Pancreas (tissue), 10 donors: ENCODE data around the gene UNK. TPM values are rescaled to one million over a fixed set of nuclear protein-coding genes. Genes with fewer than 3 reads are reported as not detected.
A peak's percentile ranks its signal among the peaks of the same experiment; 100 is the strongest.

Experiments used
- ATAC-seq, 4 donors: fragments of 200-7000 bp; cut with Tn5 transposase; one replicate each; pipeline versions ENCODE4 v1.8.0 to v1.9.1; 2020; ENCODE audit warnings: mild to moderate bottlenecking in 4 of 4, moderate library complexity in 4 of 4
- DNase-seq, 6 donors: peaks; one replicate each; pipeline ENCODE4 v3.0.0-alpha.2; 2020
- FAIRE-seq: peaks from 2 replicates; lab custom pipeline; 2012; peaks lifted over from hg19 to GRCh38; lab: Jason Lieb, UNC
- H3K27ac ChIP-seq, 4 donors: fragments of 200-600 bp; sonication (generic); 1 replicate in 3 of 4; 2 replicates in 1 of 4; pipeline versions ENCODE4 v1.5.0 to v1.8.0; 2020
- H3K27me3 ChIP-seq, 4 donors: fragments of 200-600 bp; one replicate each; pipeline ENCODE4 v1.8.0; 2021
- H3K36me3 ChIP-seq, 3 donors: fragments of 200-600 bp; sonication (generic) in 1 of 3; one replicate each; pipeline versions ENCODE4 v1.5.0 to v1.8.0; 2020 to 2021
- H3K4me1 ChIP-seq, 3 donors: fragments of 200-600 bp; one replicate each; pipeline ENCODE4 v1.8.0; 2021
- H3K4me3 ChIP-seq, 4 donors: fragments of 200-600 bp; sonication (generic) in 2 of 4; one replicate each; pipeline versions ENCODE4 v1.5.0 to v1.8.0; 2020 to 2021
- H3K9me3 ChIP-seq, 4 donors: fragments of 200-600 bp; one replicate each; pipeline ENCODE4 v1.8.0; 2021
- CTCF ChIP-seq, 4 donors: fragments of 200-600 bp; sonication (generic) in 3 of 4; IDR thresholded peaks; one replicate each; pipeline versions ENCODE4 v1.5.0 to v1.8.0; 2021; ENCODE audit warnings: antibody characterized with exemption in 4 of 4
- WGBS, 2 donors: extraction: QIAGEN DNeasy Blood & Tissue Kit; methylation state at CpG; one replicate each; pipeline ENCODE4 v1.1.7; 2013; 5-methylcytosine and 5-hydroxymethylcytosine counted together
- intact Hi-C, 3 donors: fragments of 100-400 bp; cut with DNase I; formaldehyde crosslinking; loops; one replicate each; pipeline versions ENCODE4 v1.11.1 to v1.14.2; 2022
- polyA plus RNA-seq, 2 donors: library from polyadenylated mRNA; stranded (reverse); fragments of 200-250 nt; gene quantifications; one replicate each; pipeline ENCODE4 v1.2.3, GENCODE V29; 2013
- total RNA-seq, 6 donors: library from RNA; stranded (reverse); fragmentation: NEBNext Ultra II Directional in 4 of 6; extraction: Animal tissue kit (Norgen Biotek cat#: 25700) in 4 of 6; gene quantifications; one replicate each; pipeline versions ENCODE4 v1.2.1 to v1.2.4, GENCODE V29; 2021 to 2023
- donor health status: healthy with polysubstance abuse.
- donor health status: DM: no; HTN: no; CAD: no; lungs with moderate emphysema.
- donor health status: DM: no; HTN: no; CAD: no.
- donor health status: control.
- donor health status: control.
- donor health status: Bipolar disorder and iron deficiency.
- donor health status: DM: yes; HTN: yes; CAD: no.
- donor health status: DM: no; HTN: no; CAD: no.
- donor health status: DM: no; HTN: no; CAD: no.
- donor health status: DM: yes; HTN: yes; CAD: no.

UNK gene
- total and polyA plus RNA-seq, 8 donors = 12.8 to 28.9 (median 15.3) TPM

GRCh38 chr17:75783803-75784472, 668 bp upstream of the UNK start:
- H3K4me1 ChIP-seq = peaks cover 16 to 42% (median 34%) of the 10 kb centered on the region in 3 donors

GRCh38 chr17:75785016-75785890, 647 bp downstream of the UNK start:
- peak; percentile 76 to 85 (median 80) for ATAC-seq
- H3K36me3 ChIP-seq = no peaks in the 10 kb centered on the region
- DNase-seq = peak; percentile 89 to 98 (median 94)
- H3K4me1 ChIP-seq = peaks cover 16 to 42% (median 34%) of the 10 kb centered on the region in 3 donors
- no peaks in the 10 kb centered on the region for H3K27me3 ChIP-seq
- WGBS, 2 donors = 6 to 8% methylated on average over 40 to 43 of the region's 43 CpGs
- no peaks in the 10 kb centered on the region for H3K9me3 ChIP-seq
- H3K4me3 ChIP-seq = peak overlapping the region; percentile 47 to 62 (median 55)
- TF ChIP-seq CTCF (IDR thresholded peaks at IDR 0.05) = no peak
- no peak for FAIRE-seq
- intact Hi-C loops = no loop called here
- peak overlapping the region; percentile 98 to 100 (median 100) for H3K27ac ChIP-seq

More at GRCh38 chr17:75783803-75784472, 668 bp upstream of the UNK start:
- H3K27me3 ChIP-seq = no peaks in the 10 kb centered on the region
- peak; percentile 71 to 83 (median 75) for DNase-seq
- no peaks in the 10 kb centered on the region for H3K9me3 ChIP-seq
- 11 to 12% methylated on average over 20 of the region's 20 CpGs for WGBS, 2 donors
- TF ChIP-seq CTCF (IDR thresholded peaks at IDR 0.05) = no peak
- intact Hi-C loops = no loop called here
- peak overlapping the region; percentile 8 to 62 (median 55) for H3K4me3 ChIP-seq
- no peak for FAIRE-seq
- H3K36me3 ChIP-seq = peaks cover 0 to under 1% (median 0%) of the 10 kb centered on the region in 3 donors
- peak; percentile 5 to 8 (median 6) for ATAC-seq
- H3K27ac ChIP-seq = peak overlapping the region; percentile 98 to 100 (median 100)

GRCh38 chr17:75791254-75791653, 6.6 kb downstream of the UNK start:
- intact Hi-C loops = no loop called here
- WGBS, 2 donors = 80 to 84% methylated on average over 6 of the region's 6 CpGs
- ATAC-seq = no peak
- no peaks in the 10 kb centered on the region for H3K36me3 ChIP-seq
- no peak overlapping the region for H3K27ac ChIP-seq
- DNase-seq = no peak
- no peak for TF ChIP-seq CTCF (IDR thresholded peaks at IDR 0.05)
- no peaks in the 10 kb centered on the region for H3K9me3 ChIP-seq
- no peak for FAIRE-seq
- no peak overlapping the region for H3K4me3 ChIP-seq
- no peaks in the 10 kb centered on the region for H3K27me3 ChIP-seq
- peaks cover 6 to 9% (median 7%) of the 10 kb centered on the region in 3 donors for H3K4me1 ChIP-seq

GRCh38 chr17:75793460-75793859, 8.9 kb downstream of the UNK start:
- no peaks in the 10 kb centered on the region for H3K27me3 ChIP-seq
- 70 to 89% methylated on average over 1 of the region's 1 CpG for WGBS, 2 donors
- TF ChIP-seq CTCF (IDR thresholded peaks at IDR 0.05) = no peak
- H3K36me3 ChIP-seq = peaks cover 0 to 6% (median 1%) of the 10 kb centered on the region in 3 donors
- no peaks in the 10 kb centered on the region for H3K4me1 ChIP-seq
- DNase-seq = no peak
- no peak for ATAC-seq
- intact Hi-C loops = no loop called here
- no peak for FAIRE-seq
- no peaks in the 10 kb centered on the region for H3K9me3 ChIP-seq
- no peak overlapping the region for H3K27ac ChIP-seq
- no peak overlapping the region for H3K4me3 ChIP-seq
